HG02938 (cell line): Measurements from ENCODE around the gene TRIM6.

Experiments used
- ATAC-seq: cut with Tn5 transposase; IDR thresholded peaks from one replicate; pipeline ENCODE4 v1.9.1; 2021; ENCODE audit warnings: mild to moderate bottlenecking, moderate library complexity; ENCODE audit not compliant: unreplicated experiment

Gene TRIM6

GRCh38 chr11:5658318-5658717 lies 61.9 kb downstream of the TRIM6 start:
- no peak for ATAC-seq
